Measurements from ENCODE around the gene SULT1B1.

The SULT1B1 gene

GRCh38 chr4:69697536-69698242 lies 62.7 kb downstream of the SULT1B1 start:
- Histone ChIP-seq H3K4me1 (ENCODE audit: control insufficient read depth, insufficient read depth, low read length) (no peaks in the 10 kb centered on the region), H3K27ac (ENCODE audit: low read depth, low read length) (no peak overlapping the region), H3K4me3 (ENCODE audit: low read depth, low read length) (no peak overlapping the region), H3K36me3 (ENCODE audit: control insufficient read depth, insufficient read depth, low read length) (no peaks in the 10 kb centered on the region), H3K27me3 (ENCODE audit: control insufficient read depth, insufficient read depth, low read length) (no peaks in the 10 kb centered on the region), H3K9ac (ENCODE audit: low read length) (no peak overlapping the region), H3K9me3 (ENCODE audit: control insufficient read depth, insufficient read depth, low read depth, low read length) (no peaks in the 10 kb centered on the region)

DNA sequence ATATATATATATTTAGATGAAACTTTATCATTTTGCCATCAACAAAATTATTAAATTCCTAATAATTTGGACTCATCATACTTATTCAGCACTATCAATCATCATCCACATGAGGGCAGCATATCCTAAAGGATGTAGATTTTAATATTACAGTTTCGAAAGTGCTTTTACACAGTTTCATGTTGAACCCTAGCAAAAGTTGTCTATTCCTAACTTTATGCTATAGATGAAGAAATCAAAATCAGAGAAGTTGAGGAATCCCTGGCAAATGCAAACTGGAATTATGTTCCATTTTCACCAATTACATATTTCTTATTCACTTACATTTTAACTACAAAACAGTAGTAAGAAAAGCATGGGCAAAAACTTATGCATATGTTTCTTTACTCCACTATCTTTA lies 70.8 kb downstream of the SULT1B1 start:
- no peaks in the 10 kb centered on the region for H3K36me3 ChIP-seq (ENCODE audit: control insufficient read depth, insufficient read depth, low read length)
- no peak overlapping the region for H3K27ac ChIP-seq (ENCODE audit: low read depth, low read length)
- H3K4me1 ChIP-seq (ENCODE audit: control insufficient read depth, insufficient read depth, low read length) = no peaks in the 10 kb centered on the region
- H3K27me3 ChIP-seq (ENCODE audit: control insufficient read depth, insufficient read depth, low read length) = no peaks in the 10 kb centered on the region
- H3K9me3 ChIP-seq (ENCODE audit: control insufficient read depth, insufficient read depth, low read depth, low read length) = no peaks in the 10 kb centered on the region
- H3K9ac ChIP-seq (ENCODE audit: low read length) = no peak overlapping the region
- no peak overlapping the region for H3K4me3 ChIP-seq (ENCODE audit: low read depth, low read length)

- H3K36me3 ChIP-seq (ENCODE audit: control insufficient read depth, insufficient read depth, low read length) = no peaks in the 10 kb centered on the region
- no peaks in the 10 kb centered on the region for H3K27me3 ChIP-seq (ENCODE audit: control insufficient read depth, insufficient read depth, low read length)
- no peak overlapping the region for H3K9ac ChIP-seq (ENCODE audit: low read length)
- H3K4me3 ChIP-seq (ENCODE audit: low read depth, low read length) = no peak overlapping the region
- no peaks in the 10 kb centered on the region for H3K4me1 ChIP-seq (ENCODE audit: control insufficient read depth, insufficient read depth, low read length)
- H3K27ac ChIP-seq (ENCODE audit: low read depth, low read length) = no peak overlapping the region
- no peaks in the 10 kb centered on the region for H3K9me3 ChIP-seq (ENCODE audit: control insufficient read depth, insufficient read depth, low read depth, low read length)
Measured at GRCh38 chr4:69684804-69685203, 75.6 kb downstream of the SULT1B1 start.
